Activated T-cell treated with anti-CD3 and anti-CD28 coated beads, Interleukin-2, amount 50 U/mL, for 72 hours (primary cell): ENCODE data around the gene ACSM3. TPM values are rescaled to one million over a fixed set of nuclear protein-coding genes. Genes with fewer than 3 reads are reported as not detected.
"Not testable (repeated sequence)": the region's sequence is repeated elsewhere in the genome, so short reads cannot be mapped to it uniquely, and the experiment has no call there.

Source experiments
- ATAC-seq, 2 donors: fragments of 150-1000 bp; cut with Tn5 transposase; replicated peaks in 1 of 2; 2 replicates each; pipeline ENCODE4 v1.10.0; 2021; ENCODE audit warnings: moderate library complexity in 2 of 2, mild to moderate bottlenecking in 1 of 2
- DNase-seq, 2 donors: peaks; one replicate each; pipeline ENCODE4 v3.0.0; 2021 to 2022; ENCODE audit warnings: mixed read lengths in 1 of 2
- H3K27ac Mint-ChIP-seq: one replicate; pipeline ENCODE4 v1.8.0; 2022; ENCODE audit warnings: mild to moderate bottlenecking, moderate library complexity, mixed read lengths
- H3K27me3 Mint-ChIP-seq: one replicate; pipeline ENCODE4 v1.8.0; 2022; ENCODE audit warnings: low read depth, mixed read lengths
- H3K36me3 Mint-ChIP-seq, 2 donors: one replicate each; pipeline ENCODE4 v1.8.0; 2022; ENCODE audit warnings: mixed read lengths in 2 of 2, mild to moderate bottlenecking in 1 of 2; ENCODE audit not compliant: insufficient read depth in 2 of 2
- H3K4me1 Mint-ChIP-seq: one replicate; pipeline ENCODE4 v1.8.0; 2022; ENCODE audit warnings: low read depth, mixed read lengths
- H3K4me3 Mint-ChIP-seq, 2 donors: one replicate each; pipeline ENCODE4 v1.8.0; 2022; ENCODE audit warnings: mild to moderate bottlenecking in 2 of 2, mixed read lengths in 2 of 2, moderate library complexity in 2 of 2
- H3K9me3 Mint-ChIP-seq, 2 donors: one replicate each; pipeline ENCODE4 v1.8.0; 2022; ENCODE audit warnings: mixed read lengths in 2 of 2
- total RNA-seq, 2 donors: library from RNA; stranded (reverse); gene quantifications; one replicate each; pipeline ENCODE4 v1.2.3, GENCODE V29; 2022

ACSM3 gene
- total RNA-seq, 2 donors from 2014 or later, result 23.7 to 26.7 TPM

- no peak for DNase-seq
- H3K36me3 Mint-ChIP-seq, result peaks cover 4 to 8% of the 10 kb centered on the region in 2 donors
- no peaks in the 10 kb centered on the region for H3K9me3 Mint-ChIP-seq
- H3K4me1 Mint-ChIP-seq, result peaks cover 14% of the 10 kb centered on the region
- H3K4me3 Mint-ChIP-seq, result no peak overlapping the region
- ATAC-seq, result no peak
- no peaks in the 10 kb centered on the region for H3K27me3 Mint-ChIP-seq
- no peak overlapping the region for H3K27ac Mint-ChIP-seq
Measured at GRCh38 chr16:20801278-20801677, 37.5 kb downstream of the ACSM3 start.

GRCh38 chr16:20803192-20803560, 39.4 kb downstream of the ACSM3 start:
- Mint-ChIP-seq H3K36me3 (peaks cover 3 to 13% of the 10 kb centered on the region in 2 donors), H3K4me1 (peaks cover 27% of the 10 kb centered on the region), H3K27me3 (no peaks in the 10 kb centered on the region), H3K4me3 (no peak overlapping the region), H3K27ac (no peak overlapping the region), H3K9me3 (no peaks in the 10 kb centered on the region)
- no peak for ATAC-seq
- no peak for DNase-seq

GRCh38 chr16:20803561-20804214, 39.9 kb downstream of the ACSM3 start:
- Mint-ChIP-seq H3K4me1 (peaks cover 26% of the 10 kb centered on the region), H3K4me3 (no peak overlapping the region), H3K9me3 (no peaks in the 10 kb centered on the region), H3K27ac (no peak overlapping the region), H3K36me3 (peaks cover 3 to 13% of the 10 kb centered on the region in 2 donors), H3K27me3 (no peaks in the 10 kb centered on the region)
- ATAC-seq (no peak), DNase-seq (no peak)

GRCh38 chr16:20805684-20806167, 41.9 kb downstream of the ACSM3 start:
- Mint-ChIP-seq H3K4me3 (peak overlapping the region; percentile 98 to 99), H3K4me1 (peaks cover 21% of the 10 kb centered on the region), H3K27ac (peak overlapping the region; percentile 63)
- not testable (repeated sequence) for H3K36me3 Mint-ChIP-seq, H3K27me3 Mint-ChIP-seq, H3K9me3 Mint-ChIP-seq, ATAC-seq, DNase-seq

- H3K27ac Mint-ChIP-seq, result peak within 1 kb of the TSS; percentile 98
- H3K36me3 Mint-ChIP-seq, result peaks cover 1 to 8% of the 10 kb centered on the region in 2 donors
- H3K9me3 Mint-ChIP-seq, result no peaks in the 10 kb centered on the region
- H3K4me1 Mint-ChIP-seq, result peaks cover 21% of the 10 kb centered on the region
- peak within 1 kb of the TSS; percentile 98 to 99 for H3K4me3 Mint-ChIP-seq
- no peaks in the 10 kb centered on the region for H3K27me3 Mint-ChIP-seq
- ATAC-seq (peak; percentile 88 to 92), DNase-seq (peak; percentile 79 to 84)
Measured at GRCh38 chr16:20806168-20807050, 42.6 kb downstream of the ACSM3 start, which contains the start of the genes ERI2 and REXO5. TSS of gene ERI2 (minus strand) at chr16:20806472. CDS start at chr16:20806430, 42 bp downstream. TSS of gene REXO5 (plus strand) at chr16:20806527. CDS start at chr16:20806954, 427 bp downstream.

GRCh38 chr16:20807862-20808261, 44.0 kb downstream of the ACSM3 start:
- Mint-ChIP-seq H3K4me3 (peak overlapping the region; percentile 98 to 99), H3K27ac (peak overlapping the region; percentile 79), H3K4me1 (peaks cover 21% of the 10 kb centered on the region), H3K9me3 (no peaks in the 10 kb centered on the region), H3K27me3 (no peaks in the 10 kb centered on the region), H3K36me3 (peaks cover 1 to 8% of the 10 kb centered on the region in 2 donors)
- ATAC-seq (no peak), DNase-seq (no peak)

- Mint-ChIP-seq H3K4me1 (peaks cover 21% of the 10 kb centered on the region), H3K36me3 (peaks cover 1 to 5% of the 10 kb centered on the region in 2 donors), H3K4me3 (no peak overlapping the region), H3K27me3 (no peaks in the 10 kb centered on the region), H3K9me3 (no peaks in the 10 kb centered on the region), H3K27ac (no peak overlapping the region)
- DNase-seq (no peak), ATAC-seq (no peak)
Measured at GRCh38 chr16:20811889-20812439, 48.1 kb downstream of the ACSM3 start.

- ATAC-seq (no peak), DNase-seq (no peak)
- Mint-ChIP-seq H3K36me3 (peaks cover 1 to 5% of the 10 kb centered on the region in 2 donors), H3K4me3 (no peak overlapping the region), H3K4me1 (peaks cover 15% of the 10 kb centered on the region), H3K9me3 (no peaks in the 10 kb centered on the region), H3K27ac (no peak overlapping the region), H3K27me3 (no peaks in the 10 kb centered on the region)
Measured at GRCh38 chr16:20812510-20812909, 48.7 kb downstream of the ACSM3 start.

- peaks cover 3 to 4% of the 10 kb centered on the region in 2 donors for H3K36me3 Mint-ChIP-seq
Measured at GRCh38 chr16:20814784-20815183, 51.0 kb downstream of the ACSM3 start.

GRCh38 chr16:20818929-20819585, 55.2 kb downstream of the ACSM3 start:
- no peak for DNase-seq
- peaks cover 6 to 8% of the 10 kb centered on the region in 2 donors for H3K36me3 Mint-ChIP-seq
- ATAC-seq, result no peak
- H3K9me3 Mint-ChIP-seq, result no peaks in the 10 kb centered on the region
- H3K4me3 Mint-ChIP-seq, result no peak overlapping the region
- H3K27ac Mint-ChIP-seq, result no peak overlapping the region
- peaks cover 13% of the 10 kb centered on the region for H3K4me1 Mint-ChIP-seq
- no peaks in the 10 kb centered on the region for H3K27me3 Mint-ChIP-seq

More at GRCh38 chr16:20814784-20815183, 51.0 kb downstream of the ACSM3 start:
- no peaks in the 10 kb centered on the region for H3K9me3 Mint-ChIP-seq
- H3K27me3 Mint-ChIP-seq, result no peaks in the 10 kb centered on the region
- ATAC-seq (peak; percentile 76 to 79), DNase-seq (peak; percentile 4 to 8)
- no peak overlapping the region for H3K4me3 Mint-ChIP-seq
- H3K27ac Mint-ChIP-seq, result no peak overlapping the region
- H3K4me1 Mint-ChIP-seq, result peaks cover 6% of the 10 kb centered on the region

GRCh38 chr16:20821682-20822081, 57.9 kb downstream of the ACSM3 start:
- Mint-ChIP-seq H3K9me3 (no peaks in the 10 kb centered on the region), H3K27ac (no peak overlapping the region), H3K27me3 (no peaks in the 10 kb centered on the region), H3K4me3 (no peak overlapping the region), H3K4me1 (peaks cover 7% of the 10 kb centered on the region), H3K36me3 (peaks cover 6 to 12% of the 10 kb centered on the region in 2 donors)
- DNase-seq (no peak), ATAC-seq (no peak)

GRCh38 chr16:20822521-20823325, 58.9 kb downstream of the ACSM3 start:
- Mint-ChIP-seq H3K4me3 (no peak overlapping the region), H3K9me3 (no peaks in the 10 kb centered on the region)

More at GRCh38 chr16:20822521-20823325, 58.9 kb downstream of the ACSM3 start:
- DNase-seq, result no peak
- no peak overlapping the region for H3K27ac Mint-ChIP-seq
- no peak for ATAC-seq
- no peaks in the 10 kb centered on the region for H3K27me3 Mint-ChIP-seq
- H3K36me3 Mint-ChIP-seq, result peaks cover 9 to 12% of the 10 kb centered on the region in 2 donors
- peaks cover 7% of the 10 kb centered on the region for H3K4me1 Mint-ChIP-seq
